Subcutaneous abdominal adipose tissue (tissue), 5 donors: ENCODE results near the gene LRRC51.
A peak's percentile ranks its signal among the peaks of the same experiment; 100 is the strongest.

ENCODE experiments used
- H3K27ac ChIP-seq: one replicate; pipeline ENCODE4 v1.7.0; 2013; ENCODE audit warnings: low read depth, mild to moderate bottlenecking, inconsistent platforms, low read length, moderate library complexity
- H3K27me3 ChIP-seq, 5 donors: one replicate each; pipeline ENCODE4 v1.7.0; 2013; ENCODE audit warnings: low read length in 5 of 5, inconsistent platforms in 1 of 5; ENCODE audit not compliant: control insufficient read depth in 5 of 5, insufficient read depth in 4 of 5
- H3K36me3 ChIP-seq, 5 donors: one replicate each; pipeline ENCODE4 v1.7.0; 2013; ENCODE audit warnings: low read length in 5 of 5; ENCODE audit not compliant: control insufficient read depth in 5 of 5, insufficient read depth in 5 of 5
- H3K4me1 ChIP-seq, 5 donors: one replicate each; pipeline ENCODE4 v1.7.0; 2013; ENCODE audit warnings: low read length in 5 of 5, mild to moderate bottlenecking in 3 of 5, moderate library complexity in 1 of 5; ENCODE audit not compliant: control insufficient read depth in 5 of 5, insufficient read depth in 5 of 5
- H3K4me3 ChIP-seq, 5 donors: one replicate each; pipeline ENCODE4 v1.7.0; 2013; ENCODE audit warnings: low read length in 5 of 5, low read depth in 1 of 5
- H3K9ac ChIP-seq, 5 donors: one replicate each; pipeline ENCODE4 v1.7.0; 2013; ENCODE audit warnings: low read length in 5 of 5, mild to moderate bottlenecking in 4 of 5, moderate library complexity in 3 of 5
- H3K9me3 ChIP-seq, 5 donors: one replicate each; pipeline ENCODE4 v1.7.0; 2013; ENCODE audit warnings: low read length in 5 of 5; ENCODE audit not compliant: control insufficient read depth in 5 of 5
- donor health status: healthy.
- donor health status: healthy.
- donor health status: healthy.
- donor health status: healthy.
- donor health status: healthy.

Gene LRRC51

GRCh38 chr11:72084076-72084475, 3.4 kb downstream of the LRRC51 start:
- H3K4me1 ChIP-seq, result peaks cover 0 to 26% (median 16%) of the 10 kb centered on the region in 5 donors
- no peaks in the 10 kb centered on the region for H3K27me3 ChIP-seq
- H3K4me3 ChIP-seq, result no peak overlapping the region
- H3K9ac ChIP-seq, result no peak overlapping the region
- H3K9me3 ChIP-seq, result no peaks in the 10 kb centered on the region
- peaks cover 7 to 21% (median 11%) of the 10 kb centered on the region in 5 donors for H3K36me3 ChIP-seq
- no peak overlapping the region for H3K27ac ChIP-seq

- H3K9ac ChIP-seq, result no peak overlapping the region
- H3K4me1 ChIP-seq, result peaks cover 0 to 17% (median 8%) of the 10 kb centered on the region in 5 donors
- H3K4me3 ChIP-seq, result no peak overlapping the region
- H3K27ac ChIP-seq, result no peak overlapping the region
- H3K36me3 ChIP-seq, result peaks cover 7 to 22% (median 13%) of the 10 kb centered on the region in 5 donors
- H3K9me3 ChIP-seq, result no peaks in the 10 kb centered on the region
- no peaks in the 10 kb centered on the region for H3K27me3 ChIP-seq
Observed at GRCh38 chr11:72084965-72085364, 4.3 kb downstream of the LRRC51 start.

- H3K36me3 ChIP-seq, result peaks cover 10 to 26% (median 17%) of the 10 kb centered on the region in 5 donors
- H3K27ac ChIP-seq, result no peak overlapping the region
- no peak overlapping the region for H3K9ac ChIP-seq
- H3K9me3 ChIP-seq, result no peaks in the 10 kb centered on the region
- H3K4me3 ChIP-seq, result no peak overlapping the region
- H3K4me1 ChIP-seq, result peaks cover 1 to 15% (median 8%) of the 10 kb centered on the region in 5 donors
- H3K27me3 ChIP-seq, result no peaks in the 10 kb centered on the region
Observed at GRCh38 chr11:72085621-72086351, 5.1 kb downstream of the LRRC51 start.

GRCh38 chr11:72088076-72088808, 7.6 kb downstream of the LRRC51 start:
- Histone ChIP-seq H3K9ac (no peak overlapping the region), H3K9me3 (no peaks in the 10 kb centered on the region), H3K27me3 (no peaks in the 10 kb centered on the region), H3K4me1 (peaks cover 3 to 14% (median 12%) of the 10 kb centered on the region in 5 donors), H3K4me3 (no peak overlapping the region), H3K36me3 (peaks cover 10 to 26% (median 17%) of the 10 kb centered on the region in 5 donors), H3K27ac (no peak overlapping the region)

GRCh38 chr11:72091292-72091691, 10.6 kb downstream of the LRRC51 start:
- Histone ChIP-seq H3K9me3 (no peaks in the 10 kb centered on the region), H3K27me3 (no peaks in the 10 kb centered on the region), H3K9ac (peak overlapping the region in 4 of 5 donors; percentile 7 to 56 (median 32)), H3K4me1 (peaks cover 3 to 14% (median 12%) of the 10 kb centered on the region in 5 donors), H3K4me3 (no peak overlapping the region), H3K27ac (no peak overlapping the region), H3K36me3 (peaks cover 10 to 48% (median 32%) of the 10 kb centered on the region in 5 donors)

- H3K36me3 ChIP-seq, result peaks cover 2 to 59% (median 43%) of the 10 kb centered on the region in 5 donors
- H3K27me3 ChIP-seq, result no peaks in the 10 kb centered on the region
- peak overlapping the region in 1 of 5 donors; percentile 5 for H3K9ac ChIP-seq
- no peak overlapping the region for H3K27ac ChIP-seq
- H3K4me3 ChIP-seq, result no peak overlapping the region
- peaks cover 16 to 45% (median 42%) of the 10 kb centered on the region in 5 donors for H3K4me1 ChIP-seq
- H3K9me3 ChIP-seq, result no peaks in the 10 kb centered on the region
Observed at GRCh38 chr11:72098741-72099140, 18.1 kb downstream of the LRRC51 start.

GRCh38 chr11:72100009-72100408, 19.4 kb downstream of the LRRC51 start:
- Histone ChIP-seq H3K36me3 (peaks cover 0 to 48% (median 34%) of the 10 kb centered on the region in 5 donors), H3K4me1 (peaks cover 16 to 48% (median 44%) of the 10 kb centered on the region in 5 donors), H3K27ac (no peak overlapping the region), H3K27me3 (no peaks in the 10 kb centered on the region), H3K9me3 (no peaks in the 10 kb centered on the region), H3K4me3 (no peak overlapping the region), H3K9ac (peak overlapping the region in 3 of 5 donors; percentile 49 to 63 (median 56))

- no peaks in the 10 kb centered on the region for H3K9me3 ChIP-seq
- peak overlapping the region in 4 of 5 donors; percentile 23 to 91 (median 56) for H3K9ac ChIP-seq
- peaks cover 0 to 44% (median 30%) of the 10 kb centered on the region in 5 donors for H3K36me3 ChIP-seq
- H3K27ac ChIP-seq, result no peak overlapping the region
- H3K4me3 ChIP-seq, result no peak overlapping the region
- no peaks in the 10 kb centered on the region for H3K27me3 ChIP-seq
- H3K4me1 ChIP-seq, result peaks cover 16 to 48% (median 44%) of the 10 kb centered on the region in 5 donors
Observed at GRCh38 chr11:72100462-72100861, 19.8 kb downstream of the LRRC51 start.

GRCh38 chr11:72102162-72102561, 21.5 kb downstream of the LRRC51 start:
- Histone ChIP-seq H3K27ac (peak overlapping the region; percentile 95), H3K27me3 (no peaks in the 10 kb centered on the region), H3K9ac (peak overlapping the region; percentile 91 to 99 (median 97)), H3K36me3 (peaks cover 0 to 36% (median 25%) of the 10 kb centered on the region in 5 donors), H3K9me3 (no peaks in the 10 kb centered on the region), H3K4me3 (peak overlapping the region; percentile 82 to 93 (median 89)), H3K4me1 (peaks cover 16 to 48% (median 44%) of the 10 kb centered on the region in 5 donors)

- Histone ChIP-seq H3K27ac (peak overlapping the region; percentile 95), H3K4me3 (peak overlapping the region; percentile 82 to 93 (median 89)), H3K9ac (peak overlapping the region; percentile 91 to 99 (median 97)), H3K9me3 (no peaks in the 10 kb centered on the region), H3K36me3 (peaks cover 0 to 32% (median 21%) of the 10 kb centered on the region in 5 donors), H3K27me3 (no peaks in the 10 kb centered on the region), H3K4me1 (peaks cover 16 to 48% (median 44%) of the 10 kb centered on the region in 5 donors)
Observed at GRCh38 chr11:72102631-72102945, 21.9 kb downstream of the LRRC51 start.
